HFFc6 (cell line): ENCODE results near the gene RUSC2. TPM values are rescaled to one million over a fixed set of nuclear protein-coding genes. Genes with fewer than 3 reads are reported as not detected.
"Not testable (repeated sequence)": the region's sequence is repeated elsewhere in the genome, so short reads cannot be mapped to it uniquely, and the experiment has no call there.

Source experiments
- DNase-seq: peaks from one replicate; pipeline ENCODE4 v3.0.0-alpha.2; 2018
- H3K27ac Mint-ChIP-seq: 2 replicates; pipeline ENCODE4 v1.8.0; 2020; ENCODE audit warnings: mild to moderate bottlenecking, mixed read lengths
- H3K27me3 Mint-ChIP-seq: 2 replicates; pipeline ENCODE4 v1.8.0; 2021; ENCODE audit warnings: mild to moderate bottlenecking, moderate library complexity, mixed read lengths; ENCODE audit not compliant: insufficient read depth
- H3K36me3 Mint-ChIP-seq: 2 replicates; pipeline ENCODE4 v1.8.0; 2021; ENCODE audit warnings: low read depth, mixed read lengths
- H3K4me1 Mint-ChIP-seq: 2 replicates; pipeline ENCODE4 v1.8.0; 2020; ENCODE audit warnings: low read depth, mixed read lengths
- H3K4me3 Mint-ChIP-seq: 2 replicates; pipeline ENCODE4 v1.8.0; 2020; ENCODE audit warnings: mild to moderate bottlenecking, moderate library complexity, mixed read lengths
- H3K9me3 Mint-ChIP-seq: 2 replicates; pipeline ENCODE4 v1.8.0; 2020; ENCODE audit warnings: mild to moderate bottlenecking, mixed read lengths
- total RNA-seq, 6 experiments: library from RNA; stranded (reverse); fragmentation: NEBNext Ultra II Directional; extraction: Animal tissue kit (Norgen Biotek cat#: 25700); gene quantifications; 2 replicates in 1 of 6; 3 replicates in 5 of 6; pipeline ENCODE4 v1.2.3, GENCODE V29; 2021
- TF ChIP-seq, protein P1 (sequence below): fragments of 200-600 bp; sonication (generic); IDR thresholded peaks from 2 replicates; pipeline ENCODE4 v1.5.0; 2021; ENCODE audit warnings: antibody characterized with exemption, mild to moderate bottlenecking

Gene RUSC2
- total RNA-seq, 6 experiments from 2014 or later = 54.0 to 70.7 (median 59.9) TPM

DNA sequence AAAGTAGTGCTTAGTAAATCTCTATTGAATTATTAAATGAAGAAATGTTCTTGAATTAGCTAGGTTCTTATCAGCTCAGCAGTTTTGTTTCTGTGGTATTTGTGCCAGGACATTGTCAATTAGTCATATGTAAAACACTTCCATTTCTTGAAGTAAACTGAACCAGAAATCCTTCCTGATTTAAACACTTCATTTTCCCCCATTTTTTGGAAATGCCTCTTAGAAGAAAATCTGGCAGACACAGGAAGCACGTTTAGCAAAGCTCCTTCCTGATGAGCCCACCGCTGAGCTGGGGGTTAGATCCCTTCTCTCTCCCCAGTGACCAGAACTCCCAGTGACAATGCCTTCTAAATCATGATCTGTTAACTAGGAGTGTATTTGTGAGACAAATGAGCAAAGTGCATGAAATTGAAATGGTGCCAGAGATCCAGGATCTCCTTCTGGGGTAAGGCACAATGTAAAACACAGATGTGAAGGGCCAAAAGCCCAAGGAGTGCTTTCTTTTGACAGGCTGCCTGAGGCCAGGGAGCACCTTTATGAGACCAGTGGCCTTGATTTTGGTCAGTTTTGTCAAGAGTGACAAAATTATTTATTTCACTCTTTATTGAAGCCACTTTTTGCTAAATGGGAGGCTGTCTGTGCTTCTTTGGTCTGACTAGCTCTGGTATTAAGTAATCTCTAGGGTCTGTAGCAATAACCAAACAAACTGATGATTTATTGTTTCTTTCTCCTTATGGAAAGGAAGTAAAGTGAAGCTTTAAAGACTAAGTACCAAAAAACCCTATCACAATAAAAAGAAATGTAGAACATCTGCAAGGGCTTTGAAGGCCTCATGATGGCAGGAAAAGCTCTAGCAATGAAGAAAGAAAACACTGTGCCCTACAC is 25.5 kb upstream of the RUSC2 start:
- no peaks in the 10 kb centered on the region for H3K36me3 Mint-ChIP-seq
- no peak overlapping the region for H3K4me3 Mint-ChIP-seq
- TF ChIP-seq, protein P1, sequence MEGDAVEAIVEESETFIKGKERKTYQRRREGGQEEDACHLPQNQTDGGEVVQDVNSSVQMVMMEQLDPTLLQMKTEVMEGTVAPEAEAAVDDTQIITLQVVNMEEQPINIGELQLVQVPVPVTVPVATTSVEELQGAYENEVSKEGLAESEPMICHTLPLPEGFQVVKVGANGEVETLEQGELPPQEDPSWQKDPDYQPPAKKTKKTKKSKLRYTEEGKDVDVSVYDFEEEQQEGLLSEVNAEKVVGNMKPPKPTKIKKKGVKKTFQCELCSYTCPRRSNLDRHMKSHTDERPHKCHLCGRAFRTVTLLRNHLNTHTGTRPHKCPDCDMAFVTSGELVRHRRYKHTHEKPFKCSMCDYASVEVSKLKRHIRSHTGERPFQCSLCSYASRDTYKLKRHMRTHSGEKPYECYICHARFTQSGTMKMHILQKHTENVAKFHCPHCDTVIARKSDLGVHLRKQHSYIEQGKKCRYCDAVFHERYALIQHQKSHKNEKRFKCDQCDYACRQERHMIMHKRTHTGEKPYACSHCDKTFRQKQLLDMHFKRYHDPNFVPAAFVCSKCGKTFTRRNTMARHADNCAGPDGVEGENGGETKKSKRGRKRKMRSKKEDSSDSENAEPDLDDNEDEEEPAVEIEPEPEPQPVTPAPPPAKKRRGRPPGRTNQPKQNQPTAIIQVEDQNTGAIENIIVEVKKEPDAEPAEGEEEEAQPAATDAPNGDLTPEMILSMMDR = no peak
- H3K27ac Mint-ChIP-seq = no peak overlapping the region
- DNase-seq = no peak
- peaks cover 52% of the 10 kb centered on the region for H3K27me3 Mint-ChIP-seq
- H3K9me3 Mint-ChIP-seq = no peaks in the 10 kb centered on the region
- H3K4me1 Mint-ChIP-seq = peaks cover 22% of the 10 kb centered on the region

DNA sequence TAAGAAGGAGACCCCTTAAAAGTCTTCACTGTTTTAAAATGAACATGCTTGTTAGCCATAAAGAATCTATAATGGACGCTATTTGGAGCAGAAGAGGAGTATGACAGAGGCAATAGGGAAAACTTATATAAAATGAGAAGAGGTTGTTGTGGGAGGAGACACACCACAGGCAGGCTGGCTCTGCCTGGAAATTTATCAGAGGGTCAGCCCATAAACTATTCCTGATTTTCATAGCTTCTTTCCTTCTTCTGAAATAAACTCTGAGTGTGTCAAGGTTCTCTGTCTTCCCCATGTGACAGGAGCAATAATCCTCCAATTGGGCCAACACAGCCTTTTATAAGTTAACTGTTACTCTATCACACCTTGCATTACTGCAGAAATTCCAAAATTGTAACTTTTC is 19.6 kb upstream of the RUSC2 start:
- H3K4me3 Mint-ChIP-seq = no peak overlapping the region
- TF ChIP-seq, protein P1 = no peak
- H3K36me3 Mint-ChIP-seq = no peaks in the 10 kb centered on the region
- H3K27me3 Mint-ChIP-seq = peaks cover 13% of the 10 kb centered on the region
- peaks cover 21% of the 10 kb centered on the region for H3K4me1 Mint-ChIP-seq
- no peak for DNase-seq
- no peak overlapping the region for H3K27ac Mint-ChIP-seq
- H3K9me3 Mint-ChIP-seq = no peaks in the 10 kb centered on the region

DNA sequence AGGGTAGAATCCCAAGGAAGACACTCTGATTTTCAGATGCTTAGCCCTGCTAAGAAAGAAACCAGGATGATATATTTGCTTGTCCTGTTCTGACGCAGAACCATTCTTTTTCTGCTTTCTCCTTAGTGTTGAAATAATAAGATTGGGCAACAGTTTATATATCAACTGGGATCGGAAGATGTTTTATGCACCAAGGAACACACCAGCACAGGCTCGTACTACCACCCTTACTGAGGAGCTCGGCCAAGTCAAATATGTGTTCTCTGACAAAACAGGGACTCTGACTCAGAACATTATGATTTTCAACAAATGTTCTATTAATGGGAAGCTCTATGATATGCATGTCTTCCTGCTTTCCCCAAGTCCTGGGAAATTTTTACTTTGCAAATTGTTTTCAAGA is 19.0 kb upstream of the RUSC2 start:
- Mint-ChIP-seq H3K27me3 (peaks cover 12% of the 10 kb centered on the region), H3K9me3 (no peaks in the 10 kb centered on the region), H3K27ac (no peak overlapping the region), H3K4me1 (peaks cover 21% of the 10 kb centered on the region), H3K4me3 (no peak overlapping the region), H3K36me3 (no peaks in the 10 kb centered on the region)
- TF ChIP-seq, protein P1 = no peak
- peak; percentile 26 for DNase-seq

DNA sequence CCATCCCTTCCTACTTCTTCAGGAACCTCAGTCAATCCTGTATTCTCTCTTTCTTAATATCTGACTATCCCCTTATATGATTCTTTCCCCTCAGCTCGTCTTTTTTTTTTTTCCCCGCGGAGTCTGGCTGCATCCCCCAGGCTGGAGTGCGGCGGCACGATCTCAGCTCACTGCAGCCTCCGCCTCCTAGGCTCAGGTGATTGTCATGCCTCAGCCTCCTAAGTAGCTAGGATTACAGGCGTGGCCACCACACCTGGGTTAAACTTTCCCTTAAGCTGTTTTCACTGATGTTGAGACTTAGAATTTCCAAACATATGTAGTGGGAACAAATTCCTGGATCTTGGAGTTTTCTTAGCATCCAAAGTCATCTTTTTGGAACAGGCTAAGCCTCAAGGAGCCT is 13.3 kb upstream of the RUSC2 start:
- TF ChIP-seq, protein P1 = no peak
- DNase-seq = no peak
- H3K4me1 Mint-ChIP-seq = peaks cover 3% of the 10 kb centered on the region
- H3K9me3 Mint-ChIP-seq = no peaks in the 10 kb centered on the region
- no peaks in the 10 kb centered on the region for H3K36me3 Mint-ChIP-seq
- H3K4me3 Mint-ChIP-seq = no peak overlapping the region
- no peak overlapping the region; the same call in 1 of the 2 replicates for H3K27ac Mint-ChIP-seq
- H3K27me3 Mint-ChIP-seq = no peaks in the 10 kb centered on the region; the same call in none of the 2 replicates

DNA sequence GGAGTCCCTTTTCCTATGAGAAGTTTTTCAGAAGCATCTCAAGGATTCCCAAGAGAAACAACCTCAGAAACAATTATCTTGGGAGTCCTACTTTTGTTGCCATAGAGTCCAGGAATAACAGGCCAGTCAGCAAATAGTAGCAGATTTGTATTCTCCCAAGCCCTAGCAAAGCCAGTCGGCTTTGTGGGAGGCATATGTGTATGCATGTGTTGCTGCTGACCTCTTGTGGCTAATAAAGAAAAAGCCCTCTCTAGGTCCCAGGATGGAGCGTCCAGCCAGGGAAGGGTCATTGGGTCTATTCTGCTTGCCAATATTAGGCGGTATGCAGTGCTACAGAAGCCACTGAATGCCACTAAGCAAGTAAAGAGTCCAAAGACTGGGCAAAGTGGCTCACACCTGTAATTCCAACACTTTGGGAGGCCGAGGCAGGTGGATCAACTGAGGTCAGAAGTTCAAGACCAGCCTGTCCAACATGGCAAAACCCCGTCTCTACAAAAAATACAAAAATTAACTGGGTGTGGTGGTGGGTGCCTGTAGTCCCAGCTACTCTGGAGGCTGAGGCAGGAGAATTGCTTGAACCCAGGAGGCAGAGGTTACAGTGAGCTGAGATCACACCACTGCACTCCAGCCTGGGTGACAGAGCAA is 12.6 kb upstream of the RUSC2 start:
- not testable (repeated sequence) for H3K27me3 Mint-ChIP-seq, H3K36me3 Mint-ChIP-seq, H3K9me3 Mint-ChIP-seq, H3K4me3 Mint-ChIP-seq
- peak; percentile 87 for DNase-seq
- TF ChIP-seq, protein P1 = peak; percentile 89
- Mint-ChIP-seq H3K4me1 (peaks cover 11% of the 10 kb centered on the region), H3K27ac (peak overlapping the region; percentile 62)
